IPS DF 19.7 (cell line): ENCODE results near the gene NPHS1.
"Not testable (repeated sequence)": the region's sequence is repeated elsewhere in the genome, so short reads cannot be mapped to it uniquely, and the experiment has no call there.

Experiments
- DNase-seq: peaks from one replicate; pipeline ENCODE4 v3.0.0-alpha.2; 2013; ENCODE audit warnings: low read depth, low spot score

NPHS1 gene

GRCh38 chr19:35852029-35852780 lies at the start of gene NPHS1:
NPHS1 (minus strand) TSS chr19:35852504; CDS start chr19:35851837, 667 bp downstream.
- DNase-seq, result no peak

- no peak for DNase-seq
Observed at GRCh38 chr19:35901055-35901644, 48.8 kb upstream of the NPHS1 start.

- DNase-seq, result no peak
Observed at GRCh38 chr19:35899547-35900214, 47.4 kb upstream of the NPHS1 start.

- DNase-seq, result no peak
Observed at GRCh38 chr19:35898499-35898809, 46.1 kb upstream of the NPHS1 start.

- DNase-seq, result no peak
Observed at GRCh38 chr19:35897706-35898451, 45.6 kb upstream of the NPHS1 start.

GRCh38 chr19:35896643-35897040 lies 44.3 kb upstream of the NPHS1 start:
- DNase-seq, result no peak

GRCh38 chr19:35895911-35896642 lies 43.8 kb upstream of the NPHS1 start:
- DNase-seq, result no peak

- no peak for DNase-seq
Observed at GRCh38 chr19:35894342-35894741, 42.0 kb upstream of the NPHS1 start.

GRCh38 chr19:35891819-35892218 lies 39.5 kb upstream of the NPHS1 start:
- not testable (repeated sequence) for DNase-seq

- no peak for DNase-seq
Observed at GRCh38 chr19:35890113-35890650, 37.9 kb upstream of the NPHS1 start.

- no peak for DNase-seq
Observed at GRCh38 chr19:35889370-35890112, 37.2 kb upstream of the NPHS1 start.

GRCh38 chr19:35888398-35888797 lies 36.1 kb upstream of the NPHS1 start:
- no peak for DNase-seq

GRCh38 chr19:35887197-35887596 lies 34.9 kb upstream of the NPHS1 start:
- DNase-seq, result no peak

- DNase-seq, result no peak
Observed at GRCh38 chr19:35885904-35886303, 33.6 kb upstream of the NPHS1 start.

- DNase-seq, result no peak
Observed at GRCh38 chr19:35885225-35885738, 33.0 kb upstream of the NPHS1 start.

GRCh38 chr19:35883882-35884281 lies 31.6 kb upstream of the NPHS1 start:
- DNase-seq, result no peak

GRCh38 chr19:35882114-35882832 lies 30.0 kb upstream of the NPHS1 start:
- DNase-seq, result no peak

GRCh38 chr19:35879770-35880317 lies 27.5 kb upstream of the NPHS1 start:
- DNase-seq, result no peak

GRCh38 chr19:35879068-35879467 lies 26.8 kb upstream of the NPHS1 start:
- DNase-seq, result no peak
